IPS DF 19.7 (cell line): ENCODE measurements around the gene BNIP2.
"Not testable (repeated sequence)": the region's sequence is repeated elsewhere in the genome, so short reads cannot be mapped to it uniquely, and the experiment has no call there.

Experiments used
- DNase-seq: peaks from one replicate; pipeline ENCODE4 v3.0.0-alpha.2; 2013; ENCODE audit warnings: low read depth, low spot score

BNIP2 gene, protein sequence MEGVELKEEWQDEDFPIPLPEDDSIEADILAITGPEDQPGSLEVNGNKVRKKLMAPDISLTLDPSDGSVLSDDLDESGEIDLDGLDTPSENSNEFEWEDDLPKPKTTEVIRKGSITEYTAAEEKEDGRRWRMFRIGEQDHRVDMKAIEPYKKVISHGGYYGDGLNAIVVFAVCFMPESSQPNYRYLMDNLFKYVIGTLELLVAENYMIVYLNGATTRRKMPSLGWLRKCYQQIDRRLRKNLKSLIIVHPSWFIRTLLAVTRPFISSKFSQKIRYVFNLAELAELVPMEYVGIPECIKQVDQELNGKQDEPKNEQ

DNA sequence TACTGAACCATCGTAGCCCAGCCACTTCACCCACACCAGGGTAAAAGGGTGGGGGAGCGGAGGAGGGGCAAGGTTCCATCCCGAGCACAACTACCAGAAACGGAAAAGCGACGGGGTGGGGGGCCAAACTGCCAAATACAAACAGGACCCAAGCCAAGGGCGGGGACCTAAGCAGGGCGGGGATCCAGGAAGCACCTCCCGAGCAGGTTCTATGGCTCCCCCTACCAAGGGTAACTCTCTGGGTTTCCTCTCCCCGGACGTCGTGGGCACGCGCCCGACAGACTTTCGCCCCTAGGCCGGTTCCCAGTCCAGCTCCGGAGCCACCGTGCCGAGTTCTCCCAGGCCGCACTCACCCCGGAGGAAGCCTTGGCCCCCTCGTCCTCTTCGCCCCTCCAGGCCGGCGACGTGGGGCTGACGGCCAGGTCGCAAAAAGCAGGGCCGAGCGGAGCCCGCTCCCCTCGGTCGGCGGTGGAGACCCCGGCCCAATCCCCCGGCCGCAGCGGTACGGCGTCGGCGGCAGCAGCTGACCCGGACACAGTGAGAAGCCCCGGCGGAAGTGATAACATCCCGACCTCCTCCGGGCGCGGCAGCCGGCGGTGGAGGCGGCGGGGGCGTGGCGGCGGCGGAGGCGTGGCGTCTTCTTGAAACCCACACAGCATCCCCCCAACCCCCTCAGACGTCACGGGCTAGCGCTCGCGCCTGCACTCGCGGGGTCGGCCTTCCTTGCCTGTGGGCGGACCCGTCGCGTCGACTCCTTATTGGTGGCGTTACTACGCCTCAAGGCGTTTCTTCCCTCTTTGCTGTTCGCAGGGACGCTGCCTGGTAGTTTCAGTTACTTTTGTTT, at the start of gene BNIP2:
TSS of gene BNIP2 (minus strand) at position 539 of the 844 bp plus-strand sequence. CDS start 6,863 bp downstream, outside the sequence.
- peak; percentile 88 for DNase-seq

DNA sequence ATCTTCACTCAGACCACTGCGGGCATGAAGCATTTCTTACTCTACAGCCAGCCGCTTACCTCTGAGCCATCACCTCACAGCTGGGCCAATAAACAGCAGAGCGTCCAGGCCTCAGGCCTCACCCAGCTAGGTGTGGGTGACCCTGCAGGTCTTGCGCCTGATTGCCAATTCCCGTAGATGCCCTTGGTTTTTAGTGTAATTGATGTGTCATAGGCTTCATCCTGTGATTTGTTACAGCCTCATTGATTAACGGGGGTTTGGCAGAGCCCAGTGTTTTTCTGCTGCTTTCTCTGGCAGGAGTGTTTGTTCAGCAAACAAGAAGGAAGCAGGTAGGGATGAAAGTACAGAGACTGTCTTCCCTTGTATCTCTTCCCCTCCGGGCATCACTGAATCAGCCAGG, 49.6 kb upstream of the BNIP2 start:
- DNase-seq, result no peak

DNA sequence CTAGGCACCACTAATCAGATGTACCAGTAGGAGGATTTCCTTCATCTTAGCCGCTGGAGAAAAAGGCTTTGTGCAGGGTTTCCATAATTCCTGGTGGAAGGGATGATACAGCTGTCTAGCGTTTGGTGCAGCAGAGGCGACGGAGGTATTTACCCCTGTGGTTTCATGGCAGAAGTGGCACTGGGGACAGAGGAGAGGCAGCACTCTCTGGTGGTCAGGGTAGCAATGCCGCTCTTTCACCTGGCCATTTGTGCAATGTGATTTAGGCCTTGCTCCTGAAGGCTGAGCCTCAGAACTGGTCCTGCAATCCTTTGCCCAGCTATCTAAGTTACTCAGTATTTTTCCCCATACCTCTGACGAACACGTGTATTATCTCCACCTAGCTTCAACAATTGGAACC, 47.1 kb upstream of the BNIP2 start:
- peak; percentile 3 for DNase-seq

DNA sequence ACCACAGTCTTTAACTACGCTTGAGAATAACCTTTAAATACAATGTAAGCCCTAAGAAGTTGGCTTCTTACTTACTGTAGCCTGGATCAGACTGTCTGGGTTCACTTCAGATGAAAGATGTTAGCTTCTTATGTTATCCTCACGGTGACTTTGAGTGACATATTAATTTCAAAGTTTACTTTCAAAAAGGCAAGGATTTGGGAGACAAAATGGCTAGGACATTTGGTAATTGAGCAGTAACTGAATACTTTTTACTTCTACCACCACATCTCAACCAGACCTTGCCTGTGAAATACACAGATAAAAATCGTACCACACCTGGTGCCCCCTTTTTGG, 36.0 kb upstream of the BNIP2 start:
- no peak for DNase-seq

DNA sequence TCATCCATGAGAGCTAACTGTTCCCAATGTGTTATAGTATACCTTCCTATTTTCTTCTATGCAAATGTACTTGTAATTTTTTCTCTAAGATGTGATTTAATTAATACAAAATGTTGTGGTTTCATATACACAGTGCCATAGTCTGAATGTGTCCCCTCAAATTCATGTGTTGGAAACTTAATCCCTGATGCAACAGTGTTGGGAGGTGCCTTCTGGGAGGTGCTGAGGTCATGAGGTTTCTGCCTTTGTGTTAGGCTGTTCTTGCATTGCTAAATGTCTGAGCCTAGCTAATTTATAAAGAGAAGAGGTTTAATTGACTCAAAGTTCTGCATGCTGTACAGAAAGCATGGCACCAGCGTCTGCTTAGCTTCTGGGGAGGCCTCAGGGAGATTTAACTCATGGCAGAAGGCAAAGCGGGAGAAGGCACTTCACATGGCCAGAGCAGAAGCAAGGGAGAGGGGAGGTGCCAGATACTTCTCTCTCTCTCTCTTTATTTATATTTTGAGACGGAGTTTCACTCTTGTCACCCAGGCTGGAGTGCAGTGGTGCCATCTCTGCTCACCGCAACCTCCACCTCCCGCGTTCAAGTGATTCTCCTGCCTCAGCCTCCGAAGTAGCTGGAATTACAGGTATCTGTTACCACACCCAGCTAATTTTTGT, 34.7 kb upstream of the BNIP2 start:
- DNase-seq, result no peak

DNA sequence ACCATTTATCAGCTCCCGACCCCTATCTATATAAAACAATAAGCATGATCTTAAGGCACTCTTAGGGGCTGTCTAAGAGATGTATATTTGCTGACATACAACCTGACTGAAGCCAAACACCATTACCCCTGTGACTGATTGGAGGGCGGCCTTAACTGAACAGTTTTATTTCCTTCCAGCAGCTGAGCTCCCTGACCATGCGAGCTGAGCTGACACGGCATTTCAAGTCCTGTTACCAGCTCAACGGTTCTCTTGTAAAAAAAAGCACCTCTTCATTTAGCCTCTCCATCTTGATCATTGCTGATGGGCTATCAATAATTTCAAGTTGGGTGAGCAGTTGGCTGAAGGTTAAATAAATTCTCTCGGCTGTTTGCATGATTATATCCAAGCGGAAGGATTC, 33.4 kb upstream of the BNIP2 start:
- no peak for DNase-seq

DNA sequence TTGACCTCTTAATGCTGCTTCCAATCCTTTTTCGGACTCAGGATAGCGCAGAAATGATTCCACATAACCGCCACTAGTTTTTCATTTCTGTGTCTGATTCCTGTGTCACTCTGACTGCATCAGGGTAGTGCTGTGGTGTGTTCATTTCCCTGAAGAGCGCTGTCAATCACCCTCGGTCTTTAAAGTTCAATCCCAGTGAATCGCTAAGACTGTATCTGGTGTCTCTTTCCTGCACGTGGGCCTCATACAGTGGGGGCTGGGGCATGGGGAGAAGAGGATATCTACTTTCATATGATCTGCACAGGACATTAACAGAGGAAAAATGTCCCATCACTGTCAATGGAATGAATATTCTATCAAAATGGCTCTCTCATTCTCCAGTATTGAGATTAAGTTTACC, 32.9 kb upstream of the BNIP2 start:
- no peak for DNase-seq

DNA sequence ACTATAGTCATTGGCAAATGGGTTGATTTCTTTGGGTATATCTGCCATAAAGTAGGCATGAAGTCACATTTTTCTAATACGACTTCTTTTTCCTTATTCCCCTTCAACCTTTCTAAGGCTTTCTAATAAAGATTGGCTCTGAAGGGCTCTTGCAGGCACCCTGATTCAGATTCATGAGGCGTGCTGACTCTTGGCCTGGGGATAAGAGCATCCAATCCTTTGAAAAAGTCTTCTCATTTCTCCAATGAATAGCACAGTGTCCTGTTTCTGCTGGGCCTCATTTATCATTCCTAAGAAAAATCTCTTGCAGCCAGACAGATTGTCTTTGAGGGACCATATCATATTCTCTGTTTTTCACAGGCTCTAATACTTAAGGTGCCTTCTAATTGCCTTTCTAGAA, 32.3 kb upstream of the BNIP2 start:
- no peak for DNase-seq

DNA sequence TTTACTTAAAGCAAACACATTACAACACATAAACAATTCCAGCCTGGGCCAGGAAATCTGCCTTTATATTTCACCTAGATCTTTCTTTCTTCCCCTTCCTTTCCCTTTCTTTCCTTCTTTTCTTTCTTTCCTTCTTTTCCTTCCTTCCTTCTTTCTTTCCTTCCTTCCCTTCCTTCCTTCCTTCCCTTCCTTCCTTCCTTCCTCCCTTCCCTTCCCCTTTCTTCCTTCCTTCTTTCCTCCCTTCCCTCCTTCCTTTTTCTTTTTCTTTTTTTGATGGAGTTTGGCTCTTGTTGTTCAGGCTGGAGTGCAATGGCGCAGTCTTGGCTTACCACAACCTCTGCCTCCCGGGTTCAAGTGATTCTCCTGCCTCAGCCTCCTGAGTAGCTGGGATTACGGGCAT, 24.1 kb upstream of the BNIP2 start:
- DNase-seq, result no peak

DNA sequence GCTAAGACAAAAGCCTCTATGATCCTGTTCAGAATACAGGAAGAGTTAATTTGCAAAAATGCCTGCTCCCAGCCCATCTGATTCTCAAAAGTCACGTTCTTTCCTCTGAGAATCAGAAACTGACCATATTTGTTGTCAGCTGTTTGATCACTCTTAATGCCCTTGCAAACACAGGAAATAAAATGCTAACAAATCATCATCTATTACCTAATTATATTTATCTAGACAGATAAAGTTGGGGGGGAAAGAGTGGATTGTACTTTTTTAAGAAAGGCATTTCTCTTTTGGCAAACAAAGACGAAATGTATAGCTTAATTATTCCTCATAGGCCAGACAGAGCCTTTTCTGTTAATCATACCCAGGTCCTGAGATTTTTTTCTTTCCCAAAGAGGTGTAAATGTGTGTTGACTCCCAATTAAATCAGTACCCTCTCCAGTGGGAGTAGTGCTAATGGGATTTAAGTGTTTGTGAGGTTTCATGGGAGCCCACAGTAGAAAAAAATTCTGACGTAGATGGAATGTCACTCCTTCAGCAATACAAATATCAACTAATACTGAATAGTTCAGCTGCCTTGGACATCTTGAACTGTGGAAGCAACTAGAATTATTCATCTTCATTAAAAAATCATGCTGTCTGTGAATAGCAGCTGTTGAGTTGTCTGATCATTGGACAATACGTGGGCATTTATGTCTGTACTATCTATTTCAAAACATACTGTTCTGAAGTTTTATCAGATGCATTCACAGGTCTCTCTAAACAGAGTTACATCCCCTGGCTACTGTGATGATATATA, 22.5 kb upstream of the BNIP2 start:
- no peak for DNase-seq

DNA sequence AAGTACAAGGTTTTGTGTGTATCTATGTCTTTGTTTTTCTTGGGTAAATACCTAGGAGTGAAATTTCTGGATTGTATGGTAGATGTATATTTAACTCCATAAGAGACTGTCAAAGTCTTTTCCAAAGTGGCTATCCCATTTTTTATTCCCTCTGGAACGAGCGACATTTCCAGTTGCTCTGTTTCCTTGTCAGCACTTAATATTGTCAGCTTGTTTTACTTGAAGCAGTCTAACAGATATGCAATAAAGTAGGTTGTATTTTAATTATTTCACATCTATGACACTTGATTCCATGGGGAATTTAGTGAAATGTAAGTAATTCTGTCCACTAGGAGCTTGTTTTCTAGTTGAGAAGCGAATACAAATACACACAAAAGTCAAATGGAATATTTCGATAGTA, 18.5 kb upstream of the BNIP2 start:
- DNase-seq, result no peak

DNA sequence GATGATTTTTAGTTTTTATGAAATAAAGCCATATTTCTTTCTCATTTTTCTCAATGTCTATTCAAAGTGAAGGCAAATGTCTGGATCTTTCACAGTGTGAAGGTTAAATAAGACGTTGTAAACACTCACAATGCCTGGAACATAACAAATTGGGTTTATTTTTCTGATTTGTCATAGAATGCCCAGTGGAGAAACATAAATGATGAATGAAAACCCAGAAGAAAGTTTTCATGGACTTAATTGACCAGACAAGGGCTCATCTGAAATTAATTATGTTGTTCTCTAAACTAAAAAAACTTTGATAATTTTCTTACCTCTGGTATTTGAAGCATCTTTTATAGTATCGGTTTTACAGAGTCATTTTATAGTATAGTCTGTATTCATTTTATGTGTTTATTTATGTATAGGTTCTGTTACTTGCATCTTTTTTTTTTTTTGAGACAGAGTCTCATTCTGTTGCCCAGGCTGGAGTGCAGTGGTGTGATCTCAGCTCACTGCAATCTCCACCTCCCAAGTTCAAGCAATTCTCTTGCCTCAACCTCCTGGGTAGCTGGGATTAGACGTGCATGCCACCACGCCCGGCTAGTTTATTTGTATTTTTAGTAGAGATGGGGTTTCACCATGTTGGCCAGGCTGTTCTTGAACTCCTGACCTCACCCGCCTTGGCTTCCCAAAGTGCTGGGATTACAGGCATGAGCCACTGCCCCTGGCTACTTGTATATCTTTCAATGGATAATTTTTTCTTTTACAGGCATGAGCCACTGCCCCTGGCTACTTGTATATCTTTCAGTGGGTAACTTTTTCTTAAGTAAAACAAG, 15.1 kb upstream of the BNIP2 start:
- DNase-seq, result no peak

DNA sequence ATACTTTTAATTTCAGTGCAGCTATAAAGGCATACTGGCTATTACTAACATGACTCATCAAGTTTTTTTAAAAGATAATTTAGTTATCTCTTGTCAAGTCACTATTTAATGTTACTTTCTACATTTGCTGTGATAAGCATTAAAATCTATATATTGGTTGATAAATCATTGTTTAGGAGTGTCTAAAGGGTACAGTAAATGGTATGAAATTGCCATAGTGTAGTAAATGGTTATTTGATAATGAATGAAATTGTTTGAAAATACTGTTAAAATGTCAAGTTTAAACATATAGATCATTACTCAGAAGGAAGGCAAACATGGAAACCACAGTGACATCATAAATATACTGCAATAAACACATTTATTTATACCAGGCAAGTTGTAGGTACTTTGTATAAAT, 13.2 kb upstream of the BNIP2 start:
- DNase-seq, result no peak

DNA sequence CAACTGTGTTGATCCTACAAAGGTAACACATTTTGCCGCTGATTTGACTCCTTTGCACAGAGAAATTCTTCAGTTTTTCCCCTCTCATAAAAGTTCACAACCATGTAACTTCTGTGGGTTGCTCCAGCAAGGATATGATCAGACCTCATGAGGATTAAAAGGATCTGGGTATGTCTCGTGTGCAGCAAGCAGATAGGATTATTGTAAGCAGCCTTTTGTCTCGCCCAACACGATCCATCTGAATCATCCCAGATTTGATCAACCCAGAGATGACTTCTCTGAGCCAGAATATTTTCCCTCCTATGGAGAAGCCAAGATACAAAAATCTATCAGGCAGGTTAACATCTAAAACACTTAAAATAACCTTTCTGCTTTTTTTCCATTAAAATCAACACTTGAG, 12.8 kb upstream of the BNIP2 start:
- no peak for DNase-seq

DNA sequence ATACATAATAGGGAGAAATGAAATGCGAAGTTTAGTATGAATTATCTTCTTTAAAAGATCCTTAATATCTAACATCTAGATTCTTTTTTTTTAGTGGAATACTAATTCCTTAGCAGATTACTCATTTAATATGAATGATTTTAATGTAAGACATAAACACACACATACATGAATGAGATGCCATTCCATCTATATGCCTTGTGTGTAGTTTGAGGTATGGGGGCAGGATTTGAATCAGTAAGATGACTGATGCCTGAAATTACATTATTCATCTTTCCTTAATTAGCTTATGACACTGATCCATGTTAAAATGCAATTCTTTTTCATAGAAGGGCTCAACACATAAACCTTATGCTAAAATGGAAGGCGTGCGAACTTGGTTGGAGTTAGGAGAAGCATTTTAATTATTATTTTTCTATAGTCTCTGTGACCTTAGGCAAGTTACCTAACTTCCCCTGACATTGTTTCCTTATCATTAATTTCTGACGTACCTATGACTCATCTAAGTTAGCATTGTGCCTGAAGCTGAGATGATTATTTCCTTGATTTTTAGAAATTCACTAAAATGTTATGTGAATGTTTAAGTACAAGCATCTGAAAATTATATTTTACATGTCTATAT, 10.8 kb upstream of the BNIP2 start:
- DNase-seq, result no peak

DNA sequence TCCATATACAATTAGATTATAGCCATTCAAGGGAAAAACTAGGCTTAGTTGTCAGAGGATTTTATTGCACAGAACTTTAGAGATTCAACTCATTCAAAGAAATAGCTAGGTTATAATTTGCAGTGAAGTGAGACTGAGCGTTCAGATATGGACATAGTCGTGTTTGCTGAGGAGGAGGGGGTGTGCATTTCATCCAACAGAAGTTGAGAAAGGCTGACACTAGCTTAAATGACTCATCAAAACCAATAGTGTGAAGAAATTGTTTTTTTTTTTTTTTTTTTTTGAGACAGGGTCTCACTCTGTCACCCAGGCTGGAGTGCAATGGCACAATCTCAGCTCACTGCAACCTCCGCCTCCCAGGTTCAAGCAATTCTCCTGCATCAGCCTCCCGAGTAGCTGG, 8.9 kb upstream of the BNIP2 start:
- not testable (repeated sequence) for DNase-seq

DNA sequence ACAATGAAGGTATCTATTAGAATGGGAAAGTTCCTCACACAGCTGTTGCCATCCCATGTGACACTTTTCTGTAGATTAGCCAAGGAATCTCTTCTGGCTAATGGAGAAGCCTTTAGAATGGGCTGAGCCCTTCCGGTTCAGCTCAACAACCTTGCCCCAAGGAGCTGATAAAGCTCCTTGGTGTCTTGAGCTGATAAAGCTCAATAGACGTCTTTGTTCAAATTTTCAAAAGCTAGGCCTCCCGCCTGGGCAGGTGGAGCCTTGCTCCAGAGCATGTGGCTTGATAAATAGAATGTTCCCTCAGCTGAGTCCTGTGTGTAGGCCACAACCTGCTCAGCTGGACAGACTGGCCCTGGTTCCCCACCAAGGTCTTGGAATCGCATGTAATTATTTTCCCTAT, 7.2 kb upstream of the BNIP2 start:
- DNase-seq, result no peak

DNA sequence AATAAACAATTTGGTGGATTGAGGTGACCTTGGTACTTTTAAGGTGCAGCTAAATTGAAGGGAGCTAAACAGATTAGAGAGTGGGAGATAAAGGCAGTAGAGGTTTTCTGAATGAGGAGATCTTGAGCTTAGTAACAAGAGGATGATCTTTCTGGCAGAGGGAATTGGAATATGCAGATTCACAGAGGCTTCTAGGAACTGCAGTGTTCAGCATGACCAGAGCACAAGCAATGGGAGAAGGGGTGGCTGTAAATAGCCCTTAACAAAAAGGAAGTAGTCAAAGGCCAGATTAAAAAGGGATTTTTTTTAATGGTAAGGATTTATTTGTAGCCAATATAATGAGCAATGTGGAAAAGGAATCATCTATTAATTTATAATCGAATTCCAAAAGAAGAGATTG, 5.7 kb upstream of the BNIP2 start:
- no peak for DNase-seq

DNA sequence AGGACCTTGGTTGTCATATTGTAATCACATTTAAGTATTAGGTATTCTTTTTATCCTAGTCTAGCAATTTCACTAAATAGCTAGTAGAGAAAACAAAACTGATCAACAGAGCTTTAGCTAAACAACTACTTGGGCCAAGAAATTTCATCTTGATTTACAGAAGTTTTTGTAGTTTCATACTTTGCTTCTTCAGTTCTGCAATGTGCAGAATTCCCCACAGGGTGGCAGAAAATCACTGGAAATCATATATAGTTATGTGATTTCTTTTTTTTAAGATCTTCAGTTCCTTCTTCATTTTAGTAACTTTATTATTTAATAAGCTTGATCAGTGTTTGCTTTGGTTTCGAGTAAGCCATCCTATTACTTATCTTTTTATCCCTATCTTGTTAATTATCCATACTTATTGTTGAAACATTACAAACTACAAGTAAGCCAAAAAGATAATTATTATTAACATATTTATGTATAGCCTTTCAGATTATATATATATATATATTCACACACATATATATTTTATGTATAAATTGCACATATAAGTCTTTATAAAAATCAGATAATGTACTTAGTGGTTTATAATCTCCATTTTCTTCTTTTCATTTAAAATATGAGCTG, 2.2 kb upstream of the BNIP2 start:
- no peak for DNase-seq

DNA sequence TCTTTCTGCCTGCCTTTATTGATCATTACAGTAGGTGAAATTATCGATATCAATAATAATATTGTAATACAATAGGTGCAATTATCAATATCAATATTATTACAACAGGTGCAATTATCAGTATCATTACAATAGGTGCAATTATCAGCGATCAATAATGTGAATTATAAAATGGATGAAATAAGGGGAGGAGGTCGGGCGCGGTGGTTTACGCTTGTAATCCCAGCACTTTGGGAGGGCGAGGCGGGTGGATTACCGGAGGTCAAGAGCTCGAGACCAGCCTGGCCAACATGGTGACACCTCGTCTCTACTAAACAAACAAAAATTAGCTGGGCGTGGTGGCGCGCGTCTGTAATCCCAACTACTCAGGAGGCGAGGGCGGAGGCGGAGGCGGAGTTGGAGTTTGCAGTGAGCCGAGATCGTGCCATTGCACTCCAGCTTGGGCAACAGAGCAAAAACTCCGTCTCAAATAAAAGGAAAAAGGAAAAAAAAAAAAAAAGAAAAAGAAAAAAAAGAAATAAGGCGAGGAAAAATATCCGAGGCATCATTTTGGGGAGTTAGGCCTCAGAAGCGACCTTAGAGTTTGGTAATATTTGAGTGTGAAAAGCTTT, 611 bp upstream of the BNIP2 start:
- no peak for DNase-seq
